GM18951 (cell line): ENCODE data around the gene LRFN3.

Experiments
- POLR2A ChIP-seq: IDR thresholded peaks from 4 replicates; pipeline ENCODE4 v1.6.1; 2011; ENCODE audit warnings: mild to moderate bottlenecking; ENCODE audit not compliant: insufficient read length, insufficient read depth; ENCODE audit errors: extremely low read depth
- in situ Hi-C: fragments of 300-500 bp; cut with MboI; formaldehyde crosslinking; loops from one replicate; pipeline ENCODE4 v1.12.0; 2022; ENCODE audit warnings: low sequenced_read_pairs, mixed read lengths, inconsistent platforms; ENCODE audit not compliant: unreplicated experiment

The LRFN3 gene

DNA sequence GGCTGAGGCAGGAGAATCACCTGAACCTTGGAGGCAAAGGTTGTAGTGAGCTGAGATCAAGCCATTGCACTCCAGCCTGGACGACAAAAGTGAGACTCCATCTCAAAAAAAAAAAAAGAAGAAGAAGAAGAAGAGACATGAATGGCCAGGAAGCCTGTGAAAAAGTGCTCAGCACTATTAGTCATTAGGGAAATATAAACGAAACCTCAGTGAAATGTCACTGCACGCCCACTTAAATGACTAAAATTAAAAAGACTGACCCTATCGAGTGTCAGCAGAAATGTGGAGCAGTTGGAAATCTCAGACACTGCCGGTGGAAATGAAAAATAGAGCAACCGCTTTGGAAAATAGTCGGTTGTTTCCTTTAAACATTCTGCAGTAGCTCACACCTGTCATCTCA, 22.6 kb upstream of the LRFN3 start:
- in situ Hi-C loops = no loop called here
- TF ChIP-seq POLR2A = no peak

DNA sequence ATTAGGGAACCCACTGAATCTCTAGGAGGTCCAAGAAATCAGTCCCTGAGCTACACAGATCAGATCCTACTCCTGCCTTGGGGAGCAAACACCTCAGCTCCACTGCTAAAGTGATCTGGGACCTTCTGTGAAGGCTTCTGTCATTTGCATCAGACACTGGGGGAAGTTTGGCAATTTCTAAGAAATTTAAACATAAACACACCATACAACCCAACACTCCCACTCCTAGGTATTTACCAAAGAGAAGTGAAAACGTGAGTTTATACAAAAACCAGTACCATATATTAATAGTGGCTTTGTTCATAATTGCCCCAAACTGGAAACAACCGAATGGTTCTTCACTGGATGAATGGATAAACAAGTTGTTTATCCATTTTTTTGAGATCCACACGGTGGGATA, 20.7 kb upstream of the LRFN3 start:
- in situ Hi-C loops = no loop called here

DNA sequence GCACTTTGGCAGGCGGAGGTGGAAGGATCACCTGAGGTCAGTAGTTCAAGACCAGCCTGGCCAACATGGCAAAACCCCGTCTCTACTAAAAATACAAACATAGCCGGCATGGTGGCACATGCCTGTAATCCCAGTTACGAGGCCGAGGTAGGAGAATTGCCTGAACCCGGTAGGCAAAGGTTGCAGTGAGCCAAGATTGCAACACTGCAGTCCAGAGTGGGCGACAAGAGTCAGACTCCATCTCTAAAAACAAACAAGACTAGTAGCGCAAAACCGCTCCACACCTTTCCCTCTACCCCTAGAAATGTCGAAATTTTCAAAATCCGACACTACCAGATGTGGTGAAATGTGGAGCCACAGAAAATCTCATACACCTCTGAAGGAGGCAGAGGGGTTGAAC, 16.9 kb upstream of the LRFN3 start:
- in situ Hi-C loops = no loop called here

More for the DNA sequence above, 20.7 kb upstream of the LRFN3 start:
- TF ChIP-seq POLR2A = no peak

DNA sequence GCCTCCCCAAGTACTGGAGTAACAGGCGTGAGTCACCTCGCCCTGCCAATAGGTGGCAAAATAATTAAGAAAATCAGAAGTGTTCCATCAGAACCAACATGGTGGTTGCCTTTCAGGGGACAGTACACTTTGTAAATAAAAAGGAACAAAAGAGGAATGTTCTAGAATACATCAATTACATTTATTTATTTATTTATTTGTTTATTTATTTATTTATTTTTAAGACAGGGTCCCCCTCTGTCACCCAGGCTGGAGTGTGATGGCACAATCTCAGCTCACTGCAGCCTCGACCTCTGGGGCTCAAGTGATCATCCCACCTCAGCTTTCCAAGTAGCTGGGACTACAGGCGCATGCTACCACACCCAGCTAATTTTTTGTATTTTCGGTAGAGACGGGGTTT, 15.2 kb upstream of the LRFN3 start:
- in situ Hi-C loops = no loop called here
- no peak for TF ChIP-seq POLR2A

More for the DNA sequence above, 16.9 kb upstream of the LRFN3 start:
- no peak for TF ChIP-seq POLR2A

DNA sequence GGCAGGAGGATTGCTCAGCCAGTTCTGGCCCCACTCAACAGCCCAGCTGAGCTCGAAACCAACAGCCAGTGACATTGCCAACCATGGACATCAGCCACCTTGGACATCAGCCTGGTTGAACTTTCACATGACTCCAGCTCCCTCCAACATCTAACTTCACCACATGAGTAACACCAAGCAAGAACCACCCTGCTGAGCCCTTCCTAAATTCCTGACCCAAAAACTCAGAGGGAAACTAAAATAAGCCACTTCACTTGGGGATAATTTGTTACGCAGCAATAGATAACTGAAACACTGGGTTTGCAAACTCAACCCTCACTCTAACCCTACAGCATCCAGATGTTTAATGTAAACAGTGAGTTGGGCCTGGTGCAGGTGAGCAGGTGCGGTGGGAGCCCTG, 10.7 kb upstream of the LRFN3 start:
- in situ Hi-C loops = no loop called here

DNA sequence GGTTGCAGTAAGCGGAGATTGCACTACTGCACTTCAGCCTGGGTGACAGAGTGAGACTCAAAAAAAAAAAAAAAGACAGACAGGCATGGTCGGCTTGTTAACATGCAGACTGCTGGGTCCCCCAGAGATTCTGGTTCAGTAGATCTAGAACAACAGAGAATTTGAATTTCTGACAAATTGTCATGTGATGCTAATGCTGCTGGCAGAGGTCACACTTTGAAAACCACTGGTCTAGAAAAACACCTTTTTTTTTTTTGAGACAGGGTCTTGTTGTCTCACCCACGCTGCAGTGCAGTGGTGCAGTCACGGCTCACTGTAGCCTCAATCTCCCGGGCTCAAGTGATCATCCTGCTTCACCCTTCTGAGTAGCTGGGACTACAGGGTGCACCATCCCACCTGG, 7.7 kb upstream of the LRFN3 start:
- TF ChIP-seq POLR2A = no peak
- in situ Hi-C loops = no loop called here

More for the DNA sequence above, 10.7 kb upstream of the LRFN3 start:
- TF ChIP-seq POLR2A = no peak

DNA sequence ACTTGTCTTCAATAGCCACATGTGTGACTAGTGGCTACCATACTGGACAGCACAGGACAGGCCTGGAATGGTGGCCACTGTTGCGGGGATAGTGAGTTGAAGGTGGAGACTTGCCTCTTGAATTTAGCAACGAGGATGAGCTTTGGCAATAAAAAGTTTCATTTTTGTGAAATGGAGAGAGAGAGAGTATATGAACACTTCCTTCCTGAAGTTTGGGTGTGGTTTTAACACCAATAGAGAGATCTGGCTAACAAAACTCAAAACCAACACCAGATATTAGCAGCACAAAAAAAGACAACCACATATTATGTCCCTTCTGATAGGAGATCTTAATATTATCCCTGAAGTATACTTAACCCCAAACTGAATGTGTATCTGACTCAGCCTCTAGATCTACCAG, 6.3 kb upstream of the LRFN3 start:
- TF ChIP-seq POLR2A = no peak
- in situ Hi-C loops = loop anchor here (5.0 to 10.0 kb wide), 2 partner anchors 43 to 235 kb away; no protein-coding TSS in a partner anchor

DNA sequence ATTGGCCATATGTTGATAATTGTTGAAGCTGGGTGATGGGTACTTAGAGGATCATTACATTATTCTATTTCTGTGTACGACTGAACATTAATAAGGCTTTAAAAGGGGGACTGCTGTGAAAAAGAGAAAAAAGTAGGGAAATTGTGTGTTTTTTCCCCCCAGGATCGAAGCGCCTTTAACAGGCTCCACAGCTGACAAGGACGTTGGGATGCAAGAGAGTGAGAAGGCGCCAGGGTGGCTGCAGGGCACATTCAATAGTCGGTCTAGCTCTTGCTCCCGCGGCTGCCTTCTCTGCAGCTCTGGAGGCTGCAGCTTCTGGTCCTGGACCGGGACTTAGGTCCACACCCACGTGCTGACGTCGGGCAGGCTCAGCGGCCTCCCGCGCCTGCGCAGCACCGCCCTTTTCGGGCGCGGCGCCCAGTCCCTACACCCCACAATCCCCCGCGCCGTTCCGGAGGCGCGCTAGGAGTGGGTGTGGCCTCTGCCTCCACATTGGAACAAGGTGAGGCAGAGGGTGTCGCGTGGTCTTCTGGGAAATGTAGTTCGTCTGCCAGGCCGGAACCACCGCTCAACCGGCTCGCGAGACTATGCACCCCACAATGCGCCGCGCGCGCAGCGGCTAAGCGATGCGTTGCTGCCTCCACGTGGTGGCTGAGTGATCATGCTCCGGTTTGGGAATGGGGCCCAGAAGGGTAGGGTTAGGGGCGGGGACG, 4.9 kb upstream of the LRFN3 start:
- in situ Hi-C loops = loop anchor here (5.0 to 10.0 kb wide), 2 partner anchors 44 to 237 kb away; no protein-coding TSS in a partner anchor
- peak; percentile 99 for TF ChIP-seq POLR2A

DNA sequence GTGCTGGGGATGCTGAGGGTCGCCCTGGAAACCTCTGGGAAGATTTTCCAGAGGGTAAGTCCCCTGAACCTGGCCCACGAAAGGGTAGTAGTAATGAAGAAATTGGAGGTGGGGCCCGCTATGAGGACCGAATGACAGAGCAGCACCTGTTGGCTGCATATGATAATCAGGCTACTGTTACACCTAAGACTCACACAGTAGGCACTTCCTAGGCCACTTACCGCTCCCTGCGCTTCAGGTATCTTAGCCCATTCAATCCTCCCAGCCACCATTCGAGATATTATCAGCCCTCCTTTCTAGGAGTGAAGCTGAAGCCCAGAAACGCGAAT, 4.3 kb upstream of the LRFN3 start:
- in situ Hi-C loops = loop anchor here (5.0 to 10.0 kb wide), 2 partner anchors 45 to 237 kb away; no protein-coding TSS in a partner anchor
- no peak for TF ChIP-seq POLR2A

DNA sequence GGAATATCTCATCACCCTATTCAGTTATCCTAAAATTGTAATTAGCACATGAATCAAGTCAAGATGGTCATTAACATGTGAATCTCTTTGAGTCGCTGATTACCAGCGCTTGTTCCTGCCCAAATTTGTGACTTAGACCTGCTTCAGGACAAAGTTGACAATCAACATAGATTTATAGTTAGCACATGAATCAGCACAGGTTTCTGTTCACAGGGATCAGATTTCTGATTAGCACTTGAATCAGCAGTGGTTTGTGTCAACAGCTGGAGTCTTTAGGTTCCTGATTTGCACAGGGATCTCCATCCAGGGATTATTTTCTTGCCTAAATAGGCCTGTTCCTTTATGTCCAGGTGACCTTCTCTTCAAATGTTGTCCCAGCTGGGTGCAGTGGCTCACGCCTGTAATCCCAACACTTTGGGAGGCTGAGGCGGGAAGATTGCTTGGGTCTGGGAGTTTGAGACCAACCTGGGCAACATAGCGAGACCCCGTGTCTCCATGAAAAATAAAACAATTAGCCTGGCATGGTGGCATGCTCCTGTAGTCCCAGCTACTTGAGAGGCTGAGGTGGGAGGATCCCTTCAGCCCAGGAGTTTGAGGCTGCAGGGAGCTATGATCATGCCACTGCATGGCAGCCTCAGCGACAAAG, 3.8 kb upstream of the LRFN3 start:
- no peak for TF ChIP-seq POLR2A
- in situ Hi-C loops = loop anchor here (5.0 to 10.0 kb wide), 2 partner anchors 45 to 238 kb away; no protein-coding TSS in a partner anchor

DNA sequence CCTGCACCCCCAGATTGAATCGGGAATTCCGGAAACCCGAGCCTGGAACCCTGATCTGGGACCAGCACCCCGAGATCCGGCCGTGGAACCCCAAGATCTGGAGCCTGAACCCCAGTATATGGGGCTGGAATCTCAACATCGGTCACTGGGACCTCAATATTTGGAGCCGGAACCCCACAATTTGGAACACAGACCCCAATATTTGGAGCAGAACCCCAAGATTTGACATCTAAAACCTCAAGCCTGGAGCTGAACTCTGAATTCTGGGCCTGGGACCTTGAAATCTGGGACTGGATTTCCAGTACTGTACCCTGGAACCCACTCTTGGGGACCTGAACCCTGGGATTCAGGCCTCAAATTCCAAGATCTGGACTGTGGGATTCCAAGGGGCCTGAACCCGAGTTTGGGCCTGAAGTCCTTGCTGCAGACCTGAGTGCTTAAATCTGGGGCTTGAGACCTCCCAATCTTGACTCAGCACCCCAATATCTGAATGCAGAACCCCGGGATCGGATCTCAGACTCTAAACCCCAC, 629 bp downstream of the LRFN3 start:
- no peak for TF ChIP-seq POLR2A
- in situ Hi-C loops = loop anchor here (10.0 kb wide), 1 partner anchor 242 kb away; no protein-coding TSS in a partner anchor

DNA sequence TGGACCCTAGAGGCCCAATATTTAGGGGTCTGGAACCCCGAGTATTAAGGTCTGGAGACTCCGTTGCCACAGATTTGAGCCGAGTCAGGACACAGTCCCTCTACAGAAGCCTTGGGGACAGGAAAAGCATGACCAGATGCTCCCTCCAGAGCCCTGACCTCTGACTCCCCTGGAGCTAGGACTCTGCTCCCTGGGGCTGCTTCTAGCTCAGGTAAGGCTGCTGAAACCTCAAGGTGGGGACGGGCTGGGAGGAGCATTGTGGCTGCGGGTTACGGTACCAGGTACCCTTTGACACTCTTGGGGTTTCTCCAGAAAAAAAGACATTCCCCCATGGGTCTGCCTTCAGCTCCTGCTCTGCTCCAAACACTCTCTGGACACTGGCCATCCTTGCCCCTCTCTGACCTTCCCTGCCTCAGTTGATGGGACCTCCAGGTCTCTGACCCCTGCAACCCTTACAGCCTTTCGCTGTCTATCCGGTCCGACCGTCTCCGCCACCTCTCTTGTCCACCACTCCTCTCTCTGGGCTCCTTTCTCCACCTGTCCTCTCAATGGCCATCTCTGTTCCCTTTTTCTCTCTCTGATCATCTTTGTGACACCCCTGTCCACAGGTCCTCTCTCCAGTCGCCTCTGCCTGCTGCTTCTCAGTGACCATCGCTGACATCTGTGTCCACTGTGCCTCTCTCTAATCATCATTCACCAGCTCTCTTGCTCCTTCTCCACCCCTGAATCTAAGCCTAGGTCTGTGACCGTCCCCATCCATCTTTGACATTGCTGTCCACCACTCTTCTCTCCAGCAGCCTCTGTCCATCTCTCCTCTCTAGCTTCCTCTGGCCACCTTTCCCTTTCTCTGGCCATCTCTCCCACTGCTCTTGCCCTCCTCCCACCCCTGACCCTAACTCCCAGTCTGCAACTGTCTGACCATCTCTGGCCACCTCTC, 1.4 kb downstream of the LRFN3 start:
- in situ Hi-C loops = loop anchor here (10.0 kb wide), 1 partner anchor 243 kb away; no protein-coding TSS in a partner anchor
- no peak for TF ChIP-seq POLR2A
